HG03432 (cell line): ENCODE results near the gene TBX1.

Experiments used
- ATAC-seq: cut with Tn5 transposase; IDR thresholded peaks from one replicate; pipeline ENCODE4 v1.9.1; 2021; ENCODE audit warnings: mild to moderate bottlenecking, moderate library complexity; ENCODE audit not compliant: unreplicated experiment

The TBX1 gene

DNA sequence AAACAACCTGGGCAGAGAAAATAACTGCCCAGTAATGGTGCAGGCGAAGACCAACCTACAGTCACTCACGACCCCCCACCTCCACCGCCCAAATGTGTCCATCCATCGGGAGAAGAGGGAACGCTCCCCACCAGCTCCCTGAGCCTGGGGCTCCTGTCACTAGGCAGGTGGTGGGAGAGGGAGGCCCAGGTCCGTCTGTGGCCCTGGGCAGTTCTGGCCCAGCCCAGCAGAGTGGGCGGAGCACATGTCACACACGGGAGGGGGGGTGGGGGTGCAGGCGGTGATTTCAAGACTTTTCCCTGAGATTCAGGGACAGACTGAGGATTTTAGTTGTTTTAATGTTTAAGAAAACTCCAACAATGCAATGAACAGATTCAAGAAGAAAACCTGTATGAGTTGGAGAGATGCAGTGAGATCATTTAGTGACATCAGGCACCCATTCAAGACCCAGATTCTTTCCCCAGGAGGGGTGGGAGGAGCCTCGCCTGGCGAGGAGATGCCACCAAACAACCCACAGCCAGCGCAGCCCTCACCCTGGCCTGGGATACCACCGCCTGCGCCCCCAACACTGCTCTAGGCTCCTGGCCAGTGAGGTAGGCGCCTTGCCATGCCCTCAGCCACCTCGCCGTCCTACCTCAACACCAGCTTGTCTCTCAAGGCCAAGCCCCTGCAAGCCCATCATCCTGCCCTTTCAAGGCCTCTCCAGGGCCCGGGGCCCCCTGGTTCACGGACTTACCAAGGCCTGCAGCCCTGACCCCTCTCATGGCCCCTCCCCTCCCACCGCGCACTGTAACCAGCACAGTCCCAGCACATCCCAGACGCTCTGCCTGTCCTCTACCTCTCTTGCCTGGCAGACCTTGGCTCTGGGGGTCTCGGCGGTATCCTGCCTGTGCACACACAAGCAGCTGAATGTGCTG is 36.8 kb downstream of the TBX1 start:
- no peak for ATAC-seq

DNA sequence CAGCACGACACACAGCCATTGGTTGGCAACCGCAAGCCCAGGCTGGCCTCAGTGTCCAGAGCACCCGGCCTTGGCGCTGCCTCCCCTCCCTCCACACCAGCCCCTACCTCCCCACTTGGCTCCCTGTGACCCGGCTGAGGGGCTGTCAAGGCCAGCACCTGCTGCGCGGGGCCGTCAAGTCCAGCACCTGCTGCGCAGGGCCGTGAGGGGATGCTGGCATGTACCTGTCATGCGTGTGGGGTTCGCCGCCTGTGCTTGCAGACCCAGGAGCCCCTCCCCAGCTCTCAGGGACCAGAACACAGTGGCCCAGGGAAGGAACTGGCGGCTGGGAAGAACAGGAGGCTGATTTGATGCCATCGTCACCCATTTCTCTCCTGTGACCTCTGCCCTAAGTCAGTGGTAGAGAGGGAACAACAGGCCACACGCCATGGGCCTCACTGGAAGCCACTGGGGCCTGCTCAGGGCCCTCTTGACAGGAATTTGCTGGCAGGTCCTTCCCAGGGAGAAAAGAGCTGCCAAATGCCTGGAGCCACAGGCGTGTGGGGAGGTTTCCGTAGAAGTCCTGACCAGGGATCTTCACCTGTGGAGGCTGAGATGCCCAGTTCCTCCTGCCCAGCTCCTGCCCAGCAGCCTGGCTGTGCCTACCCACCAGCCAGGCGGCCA is 37.6 kb downstream of the TBX1 start:
- ATAC-seq = no peak

DNA sequence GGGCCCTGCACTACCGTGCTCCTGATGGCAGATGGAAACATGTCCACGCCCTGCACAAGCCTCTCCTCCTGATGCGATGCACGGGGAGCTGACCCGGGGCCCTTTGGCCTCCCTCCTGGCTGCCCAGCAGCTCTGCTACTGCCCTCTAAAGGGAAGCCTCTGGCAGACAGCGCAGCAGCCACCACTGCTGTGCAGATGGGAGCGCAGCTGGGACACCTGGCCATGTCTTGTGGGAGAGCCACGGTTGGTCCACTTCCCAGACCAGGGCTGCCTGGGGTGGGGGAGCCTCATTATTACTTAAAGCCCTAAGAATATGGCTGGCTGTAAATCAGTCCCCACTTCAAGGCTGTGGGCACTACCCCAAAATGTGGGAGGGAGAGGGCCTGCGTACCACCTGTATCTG is 38.3 kb downstream of the TBX1 start:
- no peak for ATAC-seq

DNA sequence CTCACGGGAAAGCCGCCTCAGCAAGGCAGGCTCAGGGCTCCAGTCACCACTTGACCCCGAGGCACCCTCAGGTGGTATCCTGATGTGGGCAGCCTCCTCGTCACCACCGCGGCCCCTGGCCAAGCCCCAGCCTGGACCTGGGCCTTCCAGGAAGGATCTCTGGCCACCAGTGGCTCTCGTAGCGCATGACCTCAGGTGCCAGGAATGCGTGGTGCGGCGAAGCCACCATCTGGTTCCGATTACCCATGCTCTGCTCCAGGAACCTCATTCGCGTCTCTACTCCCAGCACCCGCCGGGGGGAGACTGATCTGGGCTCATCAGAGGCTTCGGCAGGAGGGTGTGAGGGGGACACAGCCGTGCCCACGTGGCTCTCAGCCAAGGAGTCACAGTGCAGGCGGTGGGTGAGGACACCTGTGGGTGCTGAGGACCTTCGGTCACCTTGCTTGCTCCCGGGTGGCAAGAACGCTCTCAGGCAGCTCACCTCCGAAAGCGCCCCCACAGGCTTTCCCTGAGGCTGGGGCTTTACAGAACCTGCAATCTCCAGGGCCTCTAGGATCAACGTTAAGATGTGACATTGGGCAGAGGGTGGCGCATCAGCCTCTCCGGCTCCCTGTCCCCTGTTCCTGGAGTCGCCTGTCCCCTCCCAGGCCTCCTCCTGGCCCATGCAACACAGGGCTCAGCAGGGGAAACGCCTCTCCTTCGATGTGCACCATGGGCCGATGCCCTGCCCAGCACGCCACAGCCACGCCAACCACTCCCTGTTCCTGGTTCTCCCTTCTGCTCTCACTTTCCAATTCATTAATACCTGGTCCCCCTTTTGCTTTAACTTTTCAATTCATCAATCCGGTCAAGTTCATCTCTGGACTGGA is 39.0 kb downstream of the TBX1 start:
- no peak for ATAC-seq

DNA sequence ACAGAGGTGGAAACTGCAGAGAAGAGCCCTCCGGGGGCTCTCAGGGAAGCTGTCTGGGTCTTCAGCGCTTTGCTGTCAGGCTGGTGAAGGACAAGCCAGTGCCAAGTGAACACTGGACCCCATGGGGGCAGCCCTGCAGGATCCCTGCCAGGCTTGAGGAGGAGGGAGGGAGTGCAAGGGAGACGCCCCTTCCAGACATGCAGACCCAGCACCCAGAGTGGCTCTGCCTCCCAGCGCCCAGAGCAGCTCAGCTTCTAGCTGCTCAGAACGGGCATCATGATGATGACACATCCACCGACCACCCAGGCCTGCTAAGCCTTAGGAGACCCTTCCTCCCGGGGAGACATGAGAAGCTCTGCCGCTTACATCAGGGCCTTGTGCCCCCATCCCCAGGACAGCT is 39.7 kb downstream of the TBX1 start:
- no peak for ATAC-seq

DNA sequence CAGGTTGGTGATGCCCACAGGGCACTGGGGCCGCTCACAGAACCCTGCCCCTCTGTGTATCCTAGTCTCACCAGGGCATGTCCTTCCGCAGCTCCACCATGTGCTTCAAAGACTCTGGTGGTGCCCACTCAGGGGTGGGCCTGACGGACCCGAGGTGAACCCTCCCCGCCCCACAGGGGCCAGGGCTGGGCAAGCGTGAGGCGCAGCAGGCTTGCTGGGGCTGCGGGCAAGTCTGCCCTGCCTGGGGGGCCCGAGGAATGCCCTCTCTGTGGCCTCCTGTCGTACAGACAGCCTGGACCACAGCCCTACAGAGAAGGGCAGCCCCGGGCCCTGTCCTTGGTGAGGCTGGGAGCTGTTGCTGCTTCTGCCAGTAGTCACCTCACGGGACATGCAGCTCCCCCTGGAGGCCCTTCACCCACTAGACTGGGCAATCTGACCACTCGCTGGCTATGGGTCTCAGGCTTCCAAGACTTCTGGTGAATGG is 40.2 kb downstream of the TBX1 start:
- no peak for ATAC-seq

DNA sequence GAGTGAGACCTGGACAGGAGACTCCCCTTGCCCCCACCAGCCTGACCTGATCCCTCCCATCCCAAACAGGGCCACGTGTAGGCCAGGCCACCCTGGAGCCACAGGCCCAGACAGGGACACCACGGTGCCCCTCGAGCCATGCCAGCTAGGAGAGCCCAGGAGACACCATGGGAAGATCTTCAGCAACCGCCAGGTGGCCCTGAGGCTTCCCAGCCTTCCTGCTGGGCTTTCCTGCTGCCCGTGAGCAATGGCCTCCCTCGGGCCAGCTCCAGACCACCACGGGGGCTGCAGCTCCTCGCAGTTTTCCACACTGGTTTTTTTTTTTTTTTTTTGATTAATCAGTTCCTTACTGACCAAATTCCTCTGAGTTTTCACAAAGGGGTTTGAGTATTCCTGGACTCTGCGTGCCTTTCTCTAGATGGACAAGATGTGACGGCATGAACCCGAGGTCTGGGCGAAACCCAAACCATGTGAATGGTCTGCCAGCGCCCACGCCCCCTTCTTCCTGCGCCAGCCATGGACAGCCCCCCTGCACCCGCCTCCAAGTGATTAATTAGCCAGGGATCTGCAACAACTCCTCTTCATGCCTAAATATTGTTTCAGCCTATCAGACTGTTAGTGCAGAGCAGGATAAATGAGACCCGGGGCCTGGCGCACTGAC is 40.9 kb downstream of the TBX1 start:
- ATAC-seq = no peak

DNA sequence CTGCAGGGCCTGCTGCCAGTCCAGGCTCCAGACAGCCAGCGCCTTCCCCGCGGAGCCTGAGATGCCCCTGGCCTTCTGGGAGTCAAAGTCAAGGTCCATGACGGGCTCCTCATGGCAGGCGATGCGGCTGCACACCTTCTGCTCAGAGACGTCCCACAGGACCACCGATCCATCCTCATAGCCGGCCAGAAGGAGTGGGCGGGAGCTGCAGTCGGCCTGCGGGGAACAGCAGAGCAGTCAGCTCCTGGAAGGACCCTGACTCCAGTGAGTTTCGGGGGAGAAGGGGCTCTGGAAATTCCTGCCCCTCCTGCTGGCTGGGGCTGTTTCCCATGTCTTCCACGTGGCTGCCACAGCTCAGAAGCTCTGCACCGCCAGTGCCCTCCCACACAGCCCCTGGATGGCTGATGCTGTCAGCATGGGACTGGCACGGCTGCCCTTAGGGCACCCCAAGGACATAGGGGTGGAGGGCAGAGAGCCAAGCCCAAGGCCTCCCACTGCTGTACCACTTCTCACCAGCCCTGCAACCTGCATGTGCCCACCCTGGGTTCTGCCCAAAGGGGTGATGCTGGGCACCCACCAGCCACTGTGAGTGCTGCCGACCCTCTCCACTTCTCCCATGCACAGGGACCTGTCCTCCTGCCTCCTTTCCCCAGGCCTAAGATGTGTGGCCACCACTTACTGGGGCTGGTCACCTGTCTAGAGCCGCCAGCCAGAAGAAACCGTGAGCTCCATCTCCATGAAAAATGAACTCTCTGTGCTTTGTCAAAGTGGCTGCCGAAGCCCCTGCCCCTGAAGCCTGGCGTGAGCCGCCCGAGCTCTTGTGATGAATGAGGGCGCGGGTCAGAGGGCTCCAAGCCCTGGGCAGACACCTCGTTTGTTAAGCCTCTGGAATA is 41.7 kb downstream of the TBX1 start:
- no peak for ATAC-seq

DNA sequence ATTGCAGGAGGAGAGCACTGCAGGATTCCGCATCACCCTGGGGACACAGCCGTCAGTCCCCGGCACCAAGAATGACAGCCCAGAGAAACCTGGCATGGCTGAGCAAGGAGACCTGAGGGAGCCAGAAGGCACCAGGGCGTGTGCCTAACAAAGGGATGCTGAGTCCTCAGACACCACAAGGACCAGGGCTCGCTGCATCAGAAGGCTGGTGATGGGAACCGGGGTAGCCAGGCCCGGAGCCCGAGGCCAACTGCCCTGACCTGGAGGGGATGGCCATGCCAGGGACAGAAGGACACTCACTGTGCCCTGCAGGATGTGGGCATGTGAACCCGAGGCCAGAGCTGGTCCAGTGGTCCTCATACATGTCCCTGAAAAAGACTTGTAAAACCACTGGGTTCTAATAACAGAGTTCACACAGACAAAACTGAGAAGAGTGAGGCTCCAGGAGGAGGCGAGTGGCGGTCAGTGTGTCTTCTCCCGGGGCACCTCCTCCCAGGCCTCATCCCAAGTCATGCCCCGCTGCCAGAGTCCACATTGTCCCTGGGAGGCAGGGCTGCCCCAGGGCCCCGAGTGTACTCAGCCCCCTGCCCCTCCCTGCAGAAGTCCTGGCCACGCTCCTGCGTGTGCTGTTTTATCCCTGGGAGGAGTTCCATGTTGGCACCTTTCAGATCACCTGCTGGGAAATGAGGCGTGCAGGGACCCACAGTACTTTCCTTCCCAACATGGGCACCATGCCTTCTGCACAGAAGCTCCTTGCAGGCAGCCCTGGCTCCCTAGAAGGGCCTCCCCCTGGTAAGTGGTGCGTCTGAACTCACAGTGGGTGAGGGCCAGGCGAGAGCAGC is 42.5 kb downstream of the TBX1 start:
- ATAC-seq = no peak

DNA sequence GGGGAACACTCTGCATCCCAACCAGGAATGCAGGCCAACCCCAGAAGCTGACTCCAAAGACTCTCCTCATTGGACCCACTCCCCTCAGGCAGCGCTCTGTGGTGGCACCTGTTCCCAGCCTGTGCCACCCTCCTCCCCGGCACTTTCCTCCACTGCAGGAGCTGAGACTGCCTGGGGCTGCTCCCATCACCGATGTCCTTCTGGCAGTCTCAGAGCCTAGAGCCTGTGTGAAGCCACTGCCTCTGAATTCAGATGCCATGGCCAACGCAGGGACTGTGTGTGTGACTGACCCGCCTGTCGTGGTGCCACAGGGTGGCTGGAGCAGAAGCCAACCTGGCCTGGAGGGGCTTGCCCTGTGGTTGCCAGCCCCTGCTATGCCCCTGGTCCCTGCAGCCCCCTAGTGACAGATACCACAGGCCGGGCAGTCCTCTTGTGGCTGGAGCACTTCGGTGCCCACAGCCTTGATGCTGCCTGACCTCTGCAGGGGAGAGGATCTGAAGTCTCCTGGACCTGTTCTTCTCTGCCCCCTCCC is 43.2 kb downstream of the TBX1 start:
- ATAC-seq = no peak

DNA sequence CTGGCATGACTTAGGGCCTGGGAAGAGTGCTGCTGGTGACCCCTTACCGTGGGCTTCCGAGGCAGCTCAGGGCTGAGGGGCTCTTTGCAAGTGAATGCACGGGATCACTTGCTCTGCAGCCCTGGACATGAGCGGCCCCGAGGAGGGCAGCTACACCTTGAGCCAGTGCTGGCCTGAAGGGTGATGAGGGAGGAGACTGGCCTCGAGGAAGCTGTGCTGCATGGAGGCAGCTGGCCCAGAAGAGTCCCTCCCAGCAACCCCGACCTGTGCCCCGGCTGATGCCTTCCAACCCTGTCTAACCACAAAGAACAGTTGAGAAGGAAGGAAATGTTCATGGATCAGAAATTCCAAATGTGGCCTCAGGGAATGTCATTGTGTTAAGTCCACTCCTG is 45.2 kb downstream of the TBX1 start:
- ATAC-seq = no peak

DNA sequence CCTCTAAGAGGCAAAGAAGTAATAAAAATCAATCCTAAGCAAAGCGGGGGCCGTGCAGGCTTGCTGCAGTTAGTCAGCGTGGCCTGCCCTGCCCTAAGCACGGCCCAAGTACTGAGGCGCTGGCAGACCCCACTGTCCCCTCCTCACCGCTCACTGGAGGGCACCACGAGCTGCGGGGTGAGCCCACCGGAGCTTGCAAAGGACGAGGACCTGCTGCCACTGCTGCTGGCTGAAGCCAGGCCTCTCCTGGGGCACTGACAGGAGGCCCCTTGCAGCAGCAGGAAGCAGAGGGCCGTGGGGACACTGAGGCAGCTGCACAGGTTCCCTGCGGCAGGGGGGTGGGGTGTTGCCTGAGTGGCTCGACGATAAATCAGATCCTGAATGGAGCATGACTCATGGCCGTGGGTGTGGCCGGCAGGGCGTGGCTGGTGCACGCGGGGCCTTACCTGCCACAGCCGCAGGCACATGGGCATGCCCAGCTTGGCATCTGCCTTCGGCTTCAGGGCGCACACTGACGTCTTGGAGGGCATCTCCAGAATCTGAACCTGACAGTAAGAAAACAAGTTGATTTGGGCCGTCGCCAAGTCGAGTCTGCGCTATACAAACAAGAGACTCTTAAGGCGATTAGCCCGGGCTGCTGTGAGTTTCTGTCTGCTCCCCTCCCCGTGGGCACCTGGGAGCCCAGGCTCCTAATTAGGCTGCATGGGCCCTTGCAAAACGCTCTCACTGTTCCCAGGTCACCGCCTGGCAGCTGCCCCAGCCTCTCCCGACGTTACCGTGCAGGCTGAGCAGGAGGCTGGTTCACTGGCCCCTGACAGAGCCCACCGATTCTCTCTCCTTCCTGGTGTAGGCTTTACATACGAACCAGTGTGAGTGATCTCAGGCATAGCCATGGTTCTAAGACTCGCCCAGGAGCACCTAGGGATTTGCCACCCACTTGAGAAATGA is 45.9 kb downstream of the TBX1 start:
- ATAC-seq = no peak

DNA sequence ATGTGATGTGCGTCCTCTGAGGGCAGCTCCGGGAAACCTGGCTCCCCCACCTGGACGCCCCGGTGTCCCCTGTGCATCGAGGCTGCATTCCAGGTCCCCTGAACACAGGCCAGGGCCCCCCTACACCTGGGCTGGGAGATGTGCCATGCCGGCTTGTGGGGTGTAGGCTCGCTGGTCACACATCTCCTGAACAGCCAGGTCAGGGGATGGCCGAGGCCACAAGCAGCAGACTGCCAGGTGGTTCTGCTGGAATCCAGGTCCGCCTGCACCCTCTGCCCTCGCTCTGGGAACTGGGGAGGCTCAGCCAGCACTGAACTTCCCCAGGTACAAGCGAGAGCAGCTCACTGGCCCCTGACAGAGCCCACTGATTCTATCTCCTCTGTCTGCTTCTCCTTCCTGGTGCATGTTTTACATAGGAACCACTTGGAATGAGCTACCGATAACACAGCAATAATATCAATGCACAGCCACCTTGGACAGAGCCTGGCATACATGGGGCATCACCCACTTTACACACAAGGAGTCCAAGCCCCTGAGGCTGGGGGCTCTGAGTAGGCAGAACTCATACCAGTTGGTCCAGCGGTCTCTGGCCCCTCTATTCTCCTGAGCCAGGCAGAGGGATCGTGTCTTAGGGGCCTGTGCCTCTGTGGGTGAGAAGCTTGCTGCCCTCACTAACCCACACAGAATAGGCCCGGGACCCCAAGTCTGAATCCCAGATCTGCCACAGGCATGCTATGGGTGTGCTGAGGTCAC is 46.8 kb downstream of the TBX1 start:
- no peak for ATAC-seq

DNA sequence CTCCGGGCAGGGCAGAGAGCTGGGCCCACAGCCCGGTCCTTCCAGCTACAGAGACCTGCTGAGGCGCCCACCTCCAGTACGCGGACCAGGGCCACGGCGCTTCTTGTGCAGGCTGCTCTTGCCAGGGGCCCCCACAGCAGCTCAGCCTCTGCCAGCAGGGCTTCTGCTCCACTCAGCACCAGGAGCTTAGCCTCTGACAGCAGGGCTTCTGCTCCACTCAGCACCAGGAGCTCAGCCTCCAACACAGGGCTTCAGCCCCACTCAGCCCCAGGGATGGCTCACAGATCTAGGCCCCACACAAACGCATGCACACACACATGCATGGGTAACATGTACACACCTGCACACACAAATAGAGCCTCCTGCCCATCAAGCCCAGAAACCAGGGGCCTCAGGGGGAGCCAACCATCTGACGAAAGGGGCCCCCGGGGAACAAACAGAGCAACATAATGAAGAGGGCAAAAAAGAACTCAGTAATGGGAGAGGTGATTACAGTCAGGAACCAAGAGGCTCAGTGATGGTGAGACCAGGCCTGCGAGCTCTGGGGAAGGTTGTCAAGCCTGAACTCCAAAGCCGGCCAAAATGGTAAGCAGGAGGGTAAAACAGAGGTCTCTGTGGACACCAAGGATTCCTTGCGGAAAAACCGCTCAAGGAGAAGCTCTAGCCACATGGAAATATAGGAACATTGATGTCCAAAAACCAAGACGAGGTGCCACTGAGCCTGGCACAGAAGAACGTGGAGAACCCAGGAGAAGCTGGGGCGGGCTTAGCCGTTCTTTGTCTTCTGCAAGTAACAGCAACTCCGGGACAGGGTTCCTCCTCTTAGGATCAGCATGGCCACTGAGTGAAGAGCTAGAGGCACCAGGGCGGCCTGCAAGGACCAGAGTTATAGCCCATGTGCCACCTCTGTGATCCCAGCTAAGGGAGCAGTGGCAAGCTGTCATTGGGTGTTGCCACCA is 47.6 kb downstream of the TBX1 start:
- ATAC-seq = no peak

DNA sequence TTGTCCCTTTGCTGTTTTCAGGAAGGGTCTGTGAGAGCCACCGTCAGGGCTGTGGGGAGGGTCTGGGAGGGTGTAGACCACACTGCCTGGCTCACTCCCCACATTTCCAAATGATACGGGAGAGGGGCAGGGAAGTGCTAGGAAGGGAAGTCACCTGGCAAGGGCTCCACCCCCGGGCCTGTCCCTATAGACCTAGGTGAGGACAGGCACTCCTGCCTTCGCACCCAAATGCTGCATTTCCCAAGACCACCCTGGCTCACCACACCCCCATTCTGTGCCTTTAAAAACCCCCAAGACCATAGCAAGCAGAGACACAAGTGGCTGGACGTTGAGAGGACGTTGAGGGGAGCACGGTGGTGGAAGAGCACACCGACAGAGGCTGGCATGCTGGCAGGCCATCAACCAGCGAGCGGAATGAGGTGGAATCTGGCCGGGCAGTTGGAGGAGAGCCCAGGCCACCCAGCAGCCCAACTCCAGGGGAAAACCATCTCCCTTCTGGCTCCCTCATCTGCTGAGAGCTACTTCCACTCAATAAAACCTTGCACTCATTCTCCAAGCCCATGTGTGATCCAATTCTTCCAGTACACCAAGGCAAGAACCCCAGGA is 48.4 kb downstream of the TBX1 start:
- no peak for ATAC-seq
